SW 1271 (cell line): ENCODE measurements around the gene CRHR1.
"Not testable (repeated sequence)": the region's sequence is repeated elsewhere in the genome, so short reads cannot be mapped to it uniquely, and the experiment has no call there.

Experiments used
- DNase-seq, 2 experiments: peaks; one replicate each; lab custom pipeline; 2025; lab: John Stamatoyannopoulos, UW

CRHR1 gene

DNA sequence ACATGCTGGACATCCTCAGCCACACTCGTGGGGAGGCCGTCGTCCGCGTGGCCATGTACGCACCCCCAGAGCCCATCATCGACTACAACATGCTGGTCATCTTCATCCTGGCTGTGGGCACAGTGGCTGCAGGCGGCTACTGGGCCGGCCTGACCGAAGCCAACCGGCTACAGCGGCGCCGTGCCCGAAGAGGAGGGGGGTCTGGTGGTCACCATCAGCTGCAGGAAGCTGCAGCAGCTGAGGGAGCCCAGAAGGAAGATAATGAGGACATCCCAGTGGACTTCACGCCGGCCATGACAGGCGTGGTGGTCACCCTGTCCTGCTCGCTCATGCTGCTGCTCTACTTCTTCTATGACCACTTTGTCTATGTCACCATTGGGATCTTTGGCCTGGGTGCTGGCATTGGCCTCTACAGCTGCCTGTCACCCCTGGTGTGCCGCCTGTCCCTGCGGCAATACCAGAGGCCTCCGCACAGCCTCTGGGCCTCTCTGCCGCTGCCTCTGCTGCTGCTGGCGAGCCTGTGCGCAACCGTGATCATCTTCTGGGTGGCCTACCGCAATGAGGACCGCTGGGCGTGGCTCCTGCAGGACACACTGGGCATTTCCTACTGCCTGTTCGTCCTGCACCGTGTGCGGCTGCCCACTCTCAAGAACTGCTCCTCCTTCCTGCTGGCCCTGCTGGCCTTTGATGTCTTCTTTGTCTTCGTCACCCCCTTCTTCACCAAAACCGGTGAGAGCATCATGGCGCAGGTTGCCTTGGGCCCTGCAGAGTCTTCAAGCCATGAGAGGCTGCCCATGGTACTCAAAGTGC is 61.5 kb downstream of the CRHR1 start:
- no peak for DNase-seq

DNA sequence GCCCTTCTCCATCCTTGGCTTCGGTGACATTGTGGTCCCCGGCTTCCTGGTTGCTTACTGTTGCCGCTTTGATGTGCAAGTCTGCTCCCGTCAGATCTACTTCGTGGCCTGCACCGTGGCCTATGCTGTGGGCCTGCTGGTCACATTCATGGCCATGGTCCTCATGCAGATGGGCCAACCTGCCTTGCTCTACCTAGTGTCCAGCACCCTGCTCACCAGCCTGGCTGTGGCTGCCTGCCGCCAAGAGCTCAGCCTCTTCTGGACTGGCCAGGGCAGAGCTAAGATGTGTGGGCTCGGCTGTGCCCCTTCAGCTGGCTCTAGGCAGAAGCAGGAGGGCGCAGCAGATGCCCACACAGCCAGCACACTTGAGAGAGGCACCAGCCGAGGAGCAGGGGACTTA is 62.1 kb downstream of the CRHR1 start:
- no peak for DNase-seq

DNA sequence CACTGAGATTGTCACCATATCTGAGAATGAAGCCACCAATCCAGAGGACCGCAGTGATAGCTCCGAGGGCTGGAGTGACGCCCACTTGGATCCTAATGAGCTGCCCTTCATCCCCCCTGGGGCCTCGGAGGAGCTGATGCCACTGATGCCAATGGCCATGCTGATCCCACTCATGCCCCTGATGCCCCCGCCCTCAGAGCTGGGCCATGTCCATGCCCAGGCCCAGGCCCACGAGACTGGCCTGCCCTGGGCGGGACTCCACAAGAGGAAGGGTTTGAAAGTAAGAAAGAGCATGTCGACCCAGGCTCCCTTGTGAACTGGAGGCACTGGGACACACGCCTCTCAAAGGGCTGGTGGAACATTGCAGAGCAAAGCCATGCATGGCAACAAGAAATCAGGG is 62.5 kb downstream of the CRHR1 start:
- no peak for DNase-seq

DNA sequence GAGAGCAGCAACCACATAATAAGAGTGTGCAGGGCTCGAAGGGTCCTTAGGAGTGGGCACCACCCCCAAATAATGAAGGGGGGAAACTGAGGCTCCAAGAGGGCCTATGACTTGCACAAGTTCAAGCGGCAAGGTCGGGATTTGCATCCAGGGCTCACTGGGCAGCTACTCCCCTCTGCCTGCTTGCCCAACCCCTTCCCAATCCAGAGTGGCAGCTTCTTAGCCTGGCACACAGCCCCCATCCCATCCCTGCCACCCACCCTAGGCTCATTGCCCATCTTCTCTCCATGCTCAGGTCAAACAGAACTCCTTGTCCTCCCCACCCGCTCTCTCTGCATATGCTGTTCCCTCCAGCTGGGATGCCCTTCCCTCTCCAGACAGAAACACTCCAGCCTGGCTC is 63.0 kb downstream of the CRHR1 start:
- no peak for DNase-seq

DNA sequence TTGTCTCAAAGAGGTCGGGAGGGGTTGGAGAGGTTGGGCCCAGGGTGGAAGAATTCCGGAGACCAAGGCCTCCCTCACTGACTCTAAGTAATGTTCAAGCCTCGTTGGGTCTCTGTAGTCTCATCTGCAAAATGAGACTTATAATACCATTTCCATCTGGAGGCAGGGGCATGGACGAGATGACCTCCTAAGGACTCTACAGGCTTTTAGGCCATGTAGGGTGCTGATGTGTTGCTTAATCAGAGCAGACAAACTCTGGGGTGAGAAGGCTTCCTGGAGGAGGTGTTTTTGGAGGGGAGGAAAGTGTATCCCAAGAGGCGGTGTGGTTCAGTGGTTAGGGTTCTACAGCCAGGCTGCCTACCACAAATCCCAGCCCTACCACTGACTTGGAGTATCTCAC is 63.6 kb downstream of the CRHR1 start:
- DNase-seq = no peak

DNA sequence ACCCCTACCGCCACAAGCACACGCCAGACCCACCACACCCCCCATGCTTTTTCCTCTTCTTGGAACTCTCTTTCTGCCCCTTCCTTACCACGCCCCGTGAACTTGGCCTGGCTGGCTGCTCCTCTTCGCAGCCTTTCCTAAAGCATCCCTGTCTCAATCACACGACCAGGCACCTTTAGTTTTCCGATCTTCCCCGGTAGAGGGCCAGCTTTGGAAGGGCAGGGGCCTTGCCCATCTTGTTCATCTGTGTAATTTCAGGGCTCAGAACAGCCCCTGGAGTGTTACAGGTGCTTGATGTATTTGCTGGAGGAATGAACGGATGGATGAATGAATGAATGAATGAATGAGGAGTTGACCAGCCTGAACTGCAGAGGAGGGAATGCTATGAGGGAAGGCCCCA is 64.3 kb downstream of the CRHR1 start:
- DNase-seq = no peak

DNA sequence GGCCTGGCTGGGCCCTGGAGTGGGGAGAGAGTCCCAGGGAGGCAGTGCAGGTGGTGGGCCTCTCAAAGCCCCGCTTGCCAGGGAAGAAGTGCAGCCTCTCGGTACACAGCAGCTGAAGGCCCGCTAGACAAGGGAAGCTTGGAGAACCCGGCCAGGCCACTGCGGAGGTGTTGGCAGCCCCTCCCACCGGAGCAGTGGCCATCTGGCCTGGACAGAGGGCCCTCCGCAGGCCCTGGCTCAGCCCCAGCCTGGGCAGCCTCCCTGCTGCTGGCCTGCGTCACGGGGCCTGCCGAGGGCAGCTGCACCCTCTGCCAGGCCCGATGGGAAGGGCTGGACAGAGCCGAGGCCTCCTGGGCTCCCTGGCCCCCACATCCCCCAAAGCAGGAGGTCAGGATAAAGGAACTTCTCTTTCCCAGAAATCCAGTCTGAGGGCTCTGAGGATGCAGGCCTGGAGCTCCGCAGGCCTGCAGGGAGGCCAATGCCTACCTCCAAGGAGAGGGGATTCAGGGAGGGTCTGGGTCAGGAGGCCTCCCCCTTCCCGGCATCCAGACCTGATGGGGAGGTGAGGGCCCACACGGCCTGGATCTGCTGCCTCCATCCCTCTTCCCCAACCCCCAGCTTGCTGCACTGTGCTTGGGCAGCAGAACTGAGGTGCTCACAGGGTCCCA is 64.9 kb downstream of the CRHR1 start:
- no peak for DNase-seq

DNA sequence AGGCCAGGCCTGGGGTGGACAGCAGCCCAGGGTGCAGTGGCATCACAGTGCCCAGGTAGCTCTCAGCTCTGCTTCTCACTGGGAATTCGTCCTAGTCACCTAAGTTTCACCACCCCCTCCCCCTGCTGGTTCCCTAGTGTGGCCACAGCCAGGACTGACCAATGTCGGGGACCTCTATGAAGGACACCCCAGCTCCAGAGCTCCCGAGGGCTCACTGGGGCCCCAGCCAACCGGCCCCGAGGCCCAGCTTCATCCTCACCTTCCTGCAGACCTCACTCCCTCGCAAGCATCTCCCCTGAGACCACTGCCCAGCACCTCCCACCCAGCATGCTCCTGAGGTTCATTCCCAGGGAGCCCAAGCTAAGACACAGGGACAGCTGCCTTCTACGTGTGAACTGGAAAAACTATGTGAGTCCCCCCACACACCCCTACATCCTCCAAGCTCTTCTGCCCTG is 65.4 kb downstream of the CRHR1 start:
- DNase-seq = no peak

DNA sequence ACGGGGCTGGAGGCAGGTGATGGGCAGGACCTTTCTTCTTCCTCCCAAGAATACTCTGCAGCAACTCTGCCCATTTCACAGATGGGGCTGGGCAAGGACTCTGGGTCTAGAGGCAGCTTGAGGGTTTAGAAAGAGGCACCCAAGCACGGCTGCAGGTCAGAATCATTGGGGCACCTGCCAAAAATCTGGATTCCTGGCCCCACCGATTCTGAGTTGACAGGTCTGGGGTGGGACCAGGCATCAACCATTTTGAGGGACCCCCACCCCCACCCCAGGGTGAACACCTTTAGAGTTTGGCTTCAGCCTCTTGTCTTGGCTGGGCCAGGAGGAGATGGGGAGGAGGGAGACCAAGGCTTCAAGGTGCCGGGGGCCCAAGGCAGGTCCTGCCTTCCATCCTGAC is 65.9 kb downstream of the CRHR1 start:
- DNase-seq = no peak

DNA sequence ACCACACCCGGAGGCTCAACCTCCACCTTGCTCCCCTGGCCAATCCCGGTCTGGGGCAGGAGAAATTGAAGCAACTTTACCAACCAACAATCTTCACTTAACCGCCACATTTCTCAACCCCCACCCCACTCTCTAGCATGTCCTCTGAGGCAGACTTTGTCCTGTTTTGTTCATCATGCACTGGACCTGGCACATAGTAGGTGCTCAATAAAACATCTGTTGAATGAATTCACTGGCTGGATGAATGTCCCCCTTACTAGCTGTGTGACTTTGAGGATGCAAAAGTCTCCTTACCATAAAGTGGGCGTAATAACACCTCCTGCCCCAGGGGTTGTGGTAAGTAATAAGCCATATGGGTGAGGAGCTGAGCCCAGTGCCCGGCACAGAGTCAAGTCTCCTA is 66.3 kb downstream of the CRHR1 start:
- no peak for DNase-seq

DNA sequence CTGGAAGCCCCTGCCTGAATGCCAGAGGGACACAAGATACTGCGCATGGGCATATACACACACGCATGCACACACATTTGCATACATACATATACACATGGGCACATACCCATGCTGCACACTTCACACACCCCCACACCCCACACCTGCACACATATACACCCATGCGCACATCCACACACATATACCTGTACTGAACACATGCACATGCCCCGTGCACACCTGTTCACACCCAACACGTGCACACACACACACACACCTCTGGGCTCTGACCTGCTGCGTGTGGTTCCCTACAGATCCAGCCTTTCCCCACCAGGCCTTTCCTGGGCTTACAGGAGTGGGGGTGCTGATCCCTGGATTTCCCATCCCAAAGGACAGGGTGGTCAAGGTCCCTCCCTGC is 66.9 kb downstream of the CRHR1 start:
- no peak for DNase-seq

DNA sequence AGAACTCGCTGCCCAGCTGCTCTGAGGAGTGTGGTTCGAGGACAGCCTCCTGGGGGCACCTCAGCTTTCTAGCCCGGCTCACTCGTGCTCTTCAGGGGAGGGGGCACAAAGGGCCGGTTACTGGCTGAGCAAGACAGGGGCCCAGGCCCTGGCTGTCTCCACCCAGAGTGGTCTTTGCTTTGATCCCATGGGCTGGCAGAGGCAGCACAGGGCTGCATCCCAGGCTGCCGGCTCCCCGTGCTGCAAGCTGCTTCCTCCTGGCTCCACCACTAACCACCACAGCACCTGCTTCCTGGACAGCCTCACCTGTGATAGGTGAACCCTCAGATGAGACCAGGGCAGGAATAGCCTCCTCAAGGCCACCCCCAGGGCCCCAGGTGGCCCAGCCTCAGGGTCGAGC is 67.3 kb downstream of the CRHR1 start:
- DNase-seq = no peak

DNA sequence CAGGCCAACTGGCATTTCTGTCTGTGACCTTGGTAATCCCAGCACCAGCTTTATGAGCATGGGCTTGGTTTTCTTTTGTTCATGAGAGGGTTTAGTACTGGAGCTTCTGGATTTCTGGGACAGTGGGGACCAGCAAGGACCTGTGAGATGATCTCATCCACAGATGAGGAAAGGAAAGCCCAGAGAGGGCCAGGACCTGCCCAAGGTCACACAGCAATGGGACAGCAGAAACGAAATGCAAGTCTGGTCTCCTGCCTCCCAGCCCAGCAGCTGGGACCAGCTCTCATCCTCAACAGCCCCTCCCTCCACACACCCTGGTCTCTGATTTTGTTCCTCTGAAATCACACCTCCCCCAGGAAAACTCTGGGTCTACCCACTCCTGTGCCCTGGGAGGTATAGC is 67.8 kb downstream of the CRHR1 start:
- no peak for DNase-seq

DNA sequence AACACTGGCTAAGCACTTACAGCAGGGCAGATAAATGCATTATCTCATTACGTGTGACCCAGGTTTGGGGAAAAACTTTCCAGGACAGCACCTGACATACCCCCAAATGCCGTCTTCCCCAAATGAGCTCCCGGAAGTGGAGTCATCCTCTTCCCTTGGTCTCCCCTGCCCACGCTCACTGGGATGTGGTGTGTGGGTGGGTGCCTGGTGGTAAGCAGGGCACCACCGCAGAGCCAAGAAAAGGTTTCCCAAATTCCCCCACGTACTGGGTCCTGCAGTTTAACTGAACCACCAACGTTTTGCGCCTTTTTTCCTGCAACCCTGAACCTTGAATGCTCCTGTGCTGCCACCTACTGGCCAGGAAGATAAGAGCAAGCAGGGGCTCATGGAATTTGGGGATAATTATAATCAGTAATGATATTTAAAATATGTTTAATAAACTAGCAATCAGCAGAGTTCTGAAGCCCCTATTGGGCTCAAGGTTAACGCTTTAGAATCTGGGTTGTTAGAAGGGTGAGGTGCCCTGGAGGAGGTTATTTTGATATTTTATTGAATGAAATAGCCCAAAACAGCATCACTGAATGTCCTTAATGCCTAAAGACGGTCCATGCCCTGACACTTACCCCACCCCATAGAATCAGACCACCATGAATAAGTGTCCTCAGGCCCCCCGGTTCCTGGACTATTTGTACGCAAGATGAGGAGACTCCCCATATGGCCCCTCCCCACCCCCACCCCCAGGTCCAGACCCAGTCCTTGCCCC is 68.6 kb downstream of the CRHR1 start:
- peak in 1 of 2 experiments; percentile 47 for DNase-seq

DNA sequence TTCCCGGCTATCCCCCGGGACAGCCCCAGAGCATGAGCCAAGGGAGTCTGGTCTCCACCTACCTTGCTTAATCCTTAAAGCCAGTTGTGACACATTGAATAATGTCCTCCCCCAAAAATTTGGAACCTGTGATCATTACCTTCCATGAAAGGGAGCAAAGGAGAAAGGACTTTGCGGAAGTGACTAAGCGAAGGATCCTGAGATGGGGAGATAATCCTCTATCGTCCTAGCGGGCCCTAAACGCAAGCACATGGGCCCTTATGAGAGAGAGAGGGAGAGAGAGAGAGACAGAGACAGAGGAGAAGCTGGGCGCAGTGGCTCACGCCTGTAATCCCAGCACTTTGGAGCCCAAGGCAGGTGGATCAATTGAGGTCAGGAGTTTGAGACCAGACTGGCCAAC is 70.1 kb downstream of the CRHR1 start:
- no peak for DNase-seq

DNA sequence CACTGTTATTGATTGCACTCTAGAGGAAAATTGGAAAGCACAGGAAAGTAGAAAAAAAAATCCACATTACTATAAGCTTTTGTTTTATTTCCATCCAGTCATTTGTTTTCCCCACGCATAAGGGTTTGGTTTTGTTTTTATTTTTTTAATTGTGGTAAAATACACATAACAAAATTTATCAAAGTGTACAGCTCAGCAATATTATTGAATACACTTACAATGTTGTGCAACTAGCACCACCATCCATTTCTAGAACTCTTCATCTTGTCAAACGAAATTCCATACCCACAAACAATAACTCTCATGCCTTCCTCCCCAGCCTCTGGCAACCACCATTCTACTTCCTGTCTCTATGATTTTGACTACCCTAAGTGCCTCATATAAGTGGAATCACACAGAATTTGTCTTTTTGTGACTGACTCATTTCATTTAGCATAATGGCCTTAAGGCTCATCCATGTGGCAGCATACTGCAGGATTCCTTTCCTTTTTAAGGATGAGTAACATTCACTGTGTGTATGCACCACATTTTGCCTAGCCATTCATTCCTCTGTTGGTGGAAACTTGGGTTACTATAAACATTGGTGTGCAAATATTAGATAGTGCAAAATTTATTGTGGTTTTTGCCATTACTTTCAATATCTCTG is 71.7 kb downstream of the CRHR1 start:
- no peak for DNase-seq

DNA sequence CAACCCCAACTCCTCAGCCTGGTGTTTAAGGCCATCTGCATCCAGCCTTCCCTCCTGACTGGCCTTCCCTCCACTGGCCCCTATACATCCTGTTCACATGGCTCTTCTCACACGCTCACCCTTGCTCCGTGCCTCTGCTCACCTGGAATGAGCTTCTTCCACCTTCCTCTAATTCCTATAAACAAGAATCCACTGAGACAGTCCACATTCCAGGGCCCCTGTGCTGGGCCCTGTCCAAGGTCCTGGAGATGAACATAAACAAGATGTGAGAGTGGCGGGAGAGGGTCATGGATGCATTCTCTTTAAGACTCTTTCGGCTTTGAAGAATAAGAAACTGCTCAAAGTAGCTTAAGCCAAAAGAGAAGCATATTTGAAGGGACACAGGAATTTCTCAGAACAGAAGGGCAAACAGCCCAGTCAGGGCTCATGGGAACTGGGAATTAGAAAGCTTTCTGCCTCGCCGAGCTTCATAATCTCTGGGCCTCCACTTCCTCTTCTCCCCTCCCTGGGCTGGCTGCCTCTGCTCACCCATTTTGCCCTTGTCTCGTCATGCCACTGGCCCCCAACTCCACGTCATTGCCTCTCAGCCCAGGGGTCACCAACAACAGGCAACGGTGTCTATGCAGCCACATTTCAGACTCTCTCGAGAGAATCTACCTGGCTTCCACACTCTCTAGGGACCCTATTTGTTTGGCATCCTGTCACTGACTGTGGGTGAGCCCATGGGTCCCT is 74.0 kb downstream of the CRHR1 start:
- DNase-seq = no peak

DNA sequence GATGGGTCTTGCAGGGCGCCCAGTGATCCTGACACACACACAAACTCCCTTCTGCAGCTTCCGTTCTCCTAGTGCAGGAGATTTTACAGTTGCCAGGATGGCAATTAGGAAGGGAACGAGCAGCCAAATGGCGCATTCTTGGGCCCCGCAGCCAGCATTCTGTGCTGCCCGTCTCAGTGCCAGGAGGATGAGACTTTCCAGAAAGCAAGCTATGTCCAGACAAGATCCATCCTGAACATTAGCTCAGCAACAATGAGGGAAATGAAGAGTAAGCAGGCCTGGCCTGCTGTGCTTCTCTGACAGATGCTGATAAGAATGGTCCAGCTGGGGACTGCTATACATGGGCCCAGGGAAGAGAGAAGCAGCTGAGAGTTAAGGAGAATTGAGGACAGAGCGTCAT is 77.0 kb downstream of the CRHR1 start:
- DNase-seq = no peak

DNA sequence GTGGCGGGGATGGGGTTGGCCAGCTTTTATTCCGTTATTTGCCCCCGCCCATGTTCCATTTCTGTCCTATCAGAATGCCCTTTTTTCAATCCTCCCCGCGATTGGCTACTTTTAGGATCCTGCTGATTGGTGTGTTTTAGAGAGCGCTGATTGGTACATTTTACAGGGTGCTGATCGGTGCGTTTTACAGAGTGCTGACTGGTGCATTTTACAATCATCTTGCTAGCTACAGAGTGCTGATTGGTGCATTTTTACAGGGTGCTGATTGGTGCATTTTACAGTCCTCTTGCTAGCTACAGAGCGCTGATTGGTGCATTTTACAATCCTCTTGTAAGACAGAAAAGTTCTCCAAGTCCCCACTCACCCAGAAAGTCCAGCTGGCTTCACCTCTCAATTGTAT is 78.0 kb downstream of the CRHR1 start:
- not testable (repeated sequence) for DNase-seq

DNA sequence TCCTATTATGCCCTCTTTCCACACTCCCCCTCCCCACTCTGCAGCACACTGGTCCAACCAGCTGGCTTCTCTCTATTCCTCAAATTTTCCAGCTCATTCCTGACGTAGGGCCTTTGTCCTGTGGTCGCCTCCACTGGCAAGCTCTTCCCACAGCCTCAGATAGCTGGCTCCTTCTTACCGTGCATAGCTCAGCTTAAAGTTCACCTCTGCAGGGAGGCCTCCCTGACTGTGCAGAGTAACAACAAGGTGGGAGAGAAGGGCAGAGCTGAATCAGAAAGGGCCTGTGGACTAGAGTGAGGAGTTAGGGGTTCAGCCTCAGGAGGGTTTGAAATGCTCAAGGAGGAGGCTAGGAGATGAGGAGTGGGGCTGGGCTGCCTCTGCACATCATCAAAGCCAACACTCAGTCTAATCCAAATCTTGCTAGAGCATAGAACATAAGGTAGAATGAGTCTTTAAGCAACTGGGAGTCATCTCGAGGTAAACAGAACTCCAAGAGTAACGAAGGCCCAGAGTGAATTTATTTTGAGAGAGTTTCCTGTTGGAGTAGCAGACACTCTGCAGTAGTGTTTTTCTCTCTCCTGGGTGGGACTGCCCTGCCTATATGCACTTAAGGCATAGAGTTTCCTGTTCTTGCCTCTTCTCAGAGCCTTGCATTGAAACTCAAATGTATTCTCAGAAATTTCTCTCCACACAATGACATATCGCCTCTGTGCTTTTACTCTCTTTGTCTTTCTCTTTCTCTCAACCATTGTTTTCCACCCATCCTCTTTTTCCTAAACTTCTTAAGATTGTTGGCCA is 79.9 kb downstream of the CRHR1 start:
- no peak for DNase-seq

DNA sequence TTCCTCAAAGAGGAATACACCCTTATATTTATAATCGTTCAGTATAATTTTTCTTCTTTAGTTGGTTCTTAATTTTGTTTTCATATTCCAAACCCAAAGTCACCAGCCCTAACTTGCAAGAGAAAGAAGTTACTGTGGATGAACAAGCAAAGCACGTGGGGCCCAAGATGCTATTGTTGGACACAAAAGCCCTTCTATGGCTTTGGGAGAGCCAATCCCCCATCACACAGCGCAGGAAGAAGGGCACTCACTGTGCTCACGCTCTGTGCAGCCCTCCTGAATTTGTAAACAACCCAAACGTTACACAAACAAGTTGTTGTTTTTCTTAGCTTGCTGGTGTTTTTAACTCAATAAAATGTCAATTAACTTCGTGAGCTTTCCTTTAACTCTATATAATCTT is 83.1 kb downstream of the CRHR1 start:
- DNase-seq = no peak
